Placental epithelial cell (primary cell): ENCODE results near the gene P2RY13. TPM values are rescaled to one million over a fixed set of nuclear protein-coding genes. Genes with fewer than 3 reads are reported as not detected.

Experiments used
- total RNA-seq: library from RNA; depleted of rRNA; stranded (reverse); fragments of >200 nt; gene quantifications from 2 replicates; pipeline ENCODE4 v1.2.3, GENCODE V29; 2012

The P2RY13 gene
- not detected in 2 replicates for total RNA-seq

DNA sequence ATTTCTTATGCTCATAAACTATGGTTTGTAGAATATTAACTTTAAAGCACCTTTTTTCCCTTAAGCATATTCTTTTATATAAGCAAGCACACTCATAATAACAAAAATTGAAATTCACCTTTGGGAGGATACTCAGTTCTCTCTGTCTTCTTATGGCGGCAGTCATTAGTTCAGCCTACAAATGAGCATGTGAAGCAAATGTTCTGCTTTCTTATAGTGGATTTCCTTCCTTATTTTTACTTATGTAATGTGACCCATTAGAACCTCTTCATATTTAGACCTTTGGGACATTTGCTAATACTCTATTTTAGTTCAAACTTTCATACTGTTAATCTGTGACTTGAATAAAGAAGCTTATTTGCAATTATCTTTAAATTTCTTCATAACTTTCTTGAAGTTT, at the start of gene P2RY13:
Gene P2RY13, minus strand, starts transcription at position 187 of the 400 bp plus-strand sequence. Its CDS starts 21 bp downstream, at position 166.

DNA sequence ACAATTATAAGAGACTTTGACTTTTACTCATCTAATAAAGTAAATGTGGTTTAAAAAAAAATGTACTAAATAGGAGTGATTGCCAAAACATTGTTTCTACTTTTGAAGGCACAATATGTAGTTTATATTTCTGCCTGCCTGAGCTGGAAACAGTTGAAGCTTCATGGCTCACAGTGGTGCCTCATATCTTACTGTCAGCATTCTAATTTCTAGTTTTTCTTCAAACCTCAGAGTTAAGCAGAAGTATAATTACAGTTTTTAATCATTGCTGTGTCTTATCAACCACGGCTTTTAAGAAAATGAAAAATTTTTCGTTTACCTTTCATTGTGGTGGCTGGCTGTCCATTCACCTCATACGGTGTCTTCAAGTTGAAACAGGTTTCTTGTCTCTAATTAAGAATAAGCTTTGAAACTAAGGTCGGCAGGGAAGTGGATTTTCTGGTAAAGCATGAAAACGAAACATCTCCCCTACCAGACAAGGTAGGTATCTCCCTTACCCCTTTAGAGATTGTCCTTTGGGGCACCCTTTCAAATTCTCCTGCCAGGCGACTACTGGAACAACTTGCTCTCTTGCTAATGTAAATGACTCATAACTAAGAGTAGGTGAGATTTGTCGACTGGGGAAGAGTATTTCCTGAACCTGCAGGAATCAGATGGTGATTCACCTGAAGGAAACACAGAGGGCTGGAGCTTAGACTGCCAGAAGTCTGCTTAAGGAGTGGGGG, 12.9 kb downstream of the P2RY13 start, which contains the start of gene GPR87:
Gene GPR87, minus strand, starts transcription at position 554 of the 725 bp plus-strand sequence. CDS start 16,720 bp downstream, outside the sequence.

DNA sequence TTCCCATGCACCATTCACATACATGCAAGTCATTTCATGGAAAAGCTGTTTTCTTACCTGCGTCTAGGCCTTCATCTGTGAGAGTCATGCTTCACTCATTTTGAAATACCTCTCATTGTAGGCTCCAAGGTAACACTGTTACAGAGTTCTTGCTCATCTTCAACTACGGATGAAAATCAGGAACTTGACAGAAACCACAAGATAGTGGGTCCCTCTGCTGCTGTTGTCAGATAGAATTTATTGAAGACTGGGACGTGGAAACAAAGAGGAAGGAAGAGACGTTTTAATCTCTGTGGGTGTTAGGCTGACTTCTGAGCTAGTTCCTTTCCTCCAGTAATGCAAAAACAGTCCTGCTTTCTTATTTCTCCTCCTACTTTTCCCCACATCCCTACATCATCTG, 51.1 kb downstream of the P2RY13 start, which contains the start of gene P2RY14:
Gene P2RY14, minus strand, starts transcription at position 313 of the 400 bp plus-strand sequence. CDS start 64,226 bp downstream, outside the sequence.

Other genes with a start within 250 kb of the P2RY13 start
- under 0.01 and 0.11 TPM in 2 replicates for gene MED12L, start 243.9 kb downstream of the P2RY13 start, total RNA-seq
- gene GPR171, start 126.3 kb downstream of the P2RY13 start, total RNA-seq: not detected in 2 replicates
- gene P2RY14, start 51.0 kb downstream of the P2RY13 start, total RNA-seq: not detected in 2 replicates
- 8.2 and 27.1 TPM in 2 replicates for gene GPR87, start 12.7 kb downstream of the P2RY13 start, total RNA-seq
- gene P2RY12, start 55.2 kb upstream of the P2RY13 start, total RNA-seq: not detected in 2 replicates
- not detected in 2 replicates for gene IGSF10, start 131.5 kb upstream of the P2RY13 start, total RNA-seq